ENCODE measurements around the gene MICALL1.

DNA sequence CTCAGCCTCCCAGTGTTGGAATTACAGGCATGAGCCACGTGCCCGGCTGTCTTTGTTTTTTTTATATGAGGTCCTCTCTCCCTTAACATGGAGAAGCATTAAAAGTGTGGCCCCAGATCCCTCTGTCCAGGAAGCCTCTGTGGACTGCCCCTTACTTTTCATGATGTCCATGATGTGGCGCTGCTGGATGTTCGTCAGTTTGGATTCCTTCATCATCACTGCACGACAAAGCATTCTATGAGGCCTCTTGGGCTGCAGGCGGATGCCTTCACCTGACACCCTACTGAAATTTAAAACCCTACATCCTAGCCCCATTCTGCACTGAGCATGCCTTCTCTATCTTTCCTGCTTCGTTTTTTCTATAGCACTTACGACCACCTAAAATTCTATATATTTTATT lies 45.2 kb downstream of the MICALL1 start:
- TF ChIP-seq POLR2AphosphoS5 (IDR thresholded peaks at IDR 0.05; ENCODE audit: low read depth, low read length) (no peak), POLR2A (IDR thresholded peaks at IDR 0.05; ENCODE audit: low read depth, low read length) (no peak), SPI1 (IDR thresholded peaks at IDR 0.05; ENCODE audit: low read depth, low read length) (no peak)
